HepG2 (cell line): Measurements from ENCODE around the gene NDUFB10. TPM values are rescaled to one million over a fixed set of nuclear protein-coding genes. Genes with fewer than 3 reads are reported as not detected.

Source experiments
- ARHGAP35 ChIP-seq: sonication (generic); formaldehyde crosslinking; IDR thresholded peaks from 2 replicates; pipeline ENCODE4 v1.9.0; 2022; ENCODE audit warnings: mild to moderate bottlenecking, inconsistent platforms, moderate library complexity, missing genetic modification reagents, borderline replicate concordance
- BRD4 ChIP-seq: sonication (generic); formaldehyde crosslinking; IDR thresholded peaks from 2 replicates; pipeline ENCODE4 v1.4.0; 2020; ENCODE audit warnings: missing genetic modification reagents
- BRF2 ChIP-seq: sonication (generic); formaldehyde crosslinking; IDR thresholded peaks from 2 replicates; pipeline ENCODE4 v1.8.1; 2022; ENCODE audit warnings: mild to moderate bottlenecking, missing genetic modification reagents
- CSRNP1 ChIP-seq: sonication (generic); formaldehyde crosslinking; IDR thresholded peaks from 2 replicates; pipeline ENCODE4 v1.8.1; 2023; ENCODE audit warnings: mild to moderate bottlenecking, missing genetic modification reagents
- DR1 ChIP-seq: sonication (generic); formaldehyde crosslinking; IDR thresholded peaks from 2 replicates; pipeline ENCODE4 v1.8.0; 2021; ENCODE audit warnings: mild to moderate bottlenecking, missing genetic modification reagents, inconsistent platforms
- EP300 ChIP-seq, 3 experiments: sonication (generic) in 1 of 3; formaldehyde crosslinking in 1 of 3; IDR thresholded peaks; 2 replicates each; pipeline versions ENCODE4 v1.5.1 to v1.6.1; 2011 to 2020; ENCODE audit warnings: low read depth in 2 of 3, low read length in 2 of 3, borderline replicate concordance in 1 of 3, improper control_type of control experiment in 1 of 3, mild to moderate bottlenecking in 1 of 3, missing genetic modification reagents in 1 of 3, moderate library complexity in 1 of 3
- JUN ChIP-seq: sonication (generic); formaldehyde crosslinking; IDR thresholded peaks from 2 replicates; pipeline ENCODE4 v1.4.0; 2020; ENCODE audit warnings: mild to moderate bottlenecking, missing genetic modification reagents
- MLXIP ChIP-seq: sonication (generic); formaldehyde crosslinking; IDR thresholded peaks from 2 replicates; pipeline ENCODE4 v1.9.0; 2021; ENCODE audit warnings: missing genetic modification reagents, borderline replicate concordance
- NFYC ChIP-seq: IDR thresholded peaks from 2 replicates; pipeline ENCODE4 v1.6.1; 2016; ENCODE audit warnings: missing genetic modification reagents, missing compliant biosample characterization
- PHF21A ChIP-seq: sonication (generic); formaldehyde crosslinking; IDR thresholded peaks from 2 replicates; pipeline ENCODE4 v1.5.0; 2020; ENCODE audit warnings: mild to moderate bottlenecking, missing genetic modification reagents
- SIX4 ChIP-seq: sonication (generic); formaldehyde crosslinking; IDR thresholded peaks from 2 replicates; pipeline ENCODE4 v1.4.0; 2020; ENCODE audit warnings: missing genetic modification reagents
- ZC3H13 ChIP-seq: sonication (generic); formaldehyde crosslinking; IDR thresholded peaks from 2 replicates; pipeline ENCODE4 v1.8.1; 2023; ENCODE audit warnings: mild to moderate bottlenecking, missing genetic modification reagents, moderate library complexity
- ZMAT5 ChIP-seq: sonication (generic); formaldehyde crosslinking; IDR thresholded peaks from 2 replicates; pipeline ENCODE4 v1.5.0; 2020; ENCODE audit warnings: mild to moderate bottlenecking, low read depth, missing genetic modification reagents, borderline replicate concordance
- ZNF142 ChIP-seq: sonication (generic); formaldehyde crosslinking; IDR thresholded peaks from 2 replicates; pipeline ENCODE4 v1.4.0; 2020; ENCODE audit warnings: missing genetic modification reagents
- ZSCAN25 ChIP-seq: sonication (generic); formaldehyde crosslinking; IDR thresholded peaks from 2 replicates; pipeline ENCODE4 v1.8.0; 2022; ENCODE audit warnings: mild to moderate bottlenecking, missing genetic modification reagents
- polyA plus RNA-seq, 8 experiments: library from polyadenylated mRNA; depleted of rRNA in 3 of 8; stranded (reverse) in 7 of 8; unstranded in 1 of 8; fragments of >200 nt; fragmentation: Illumina TruSeq in 4 of 8; extraction: Trizol in 4 of 8; gene quantifications; 2 replicates each; pipeline versions ENCODE4 v1.2.1 to v1.2.3, GENCODE V29; 2011 to 2016; ENCODE audit warnings: low read depth in 4 of 8, missing spikeins in 1 of 8, mixed read lengths in 1 of 8; ENCODE audit not compliant: insufficient read depth in 1 of 8
- total RNA-seq, 5 experiments: library from RNA; depleted of rRNA; stranded (reverse); fragments of >200 nt; fragmentation: Illumina TruSeq; extraction: Trizol; gene quantifications; 2 replicates each; pipeline ENCODE4 v1.2.3, GENCODE V29; 2016; ENCODE audit warnings: low read depth in 1 of 5

Gene NDUFB10
- total and polyA plus RNA-seq, 2 of the 13 experiments (the other 11 are each of a cell fraction or from before 2014, with no cell fraction given): 68.6 to 157 TPM

- peak; percentile 73; the same call in 1 of the 2 replicates for TF ChIP-seq ZNF142 (CRISPR knock-in tag)
- TF ChIP-seq EP300 (IDR thresholded peaks at IDR 0.05; ENCODE audit: low read depth in 2 of 2, low read length in 2 of 2): no peak
- 0 out of 2 replicates have a peak, but pooled peaks have one; percentile 22 for TF ChIP-seq EP300 (CRISPR knock-in tag; IDR thresholded peaks at IDR 0.05; ENCODE audit: borderline replicate concordance)
- peak; percentile 71; the same call in 1 of the 2 replicates for TF ChIP-seq ZC3H13 (CRISPR knock-in tag)
- TF ChIP-seq BRF2 (CRISPR knock-in tag): no peak
- no peak for TF ChIP-seq ARHGAP35 (CRISPR knock-in tag)
- TF ChIP-seq ZSCAN25 (CRISPR knock-in tag): peak; percentile 87
- TF ChIP-seq MLXIP (CRISPR knock-in tag): no peak
- peak; percentile 47; the same call in 1 of the 2 replicates for TF ChIP-seq CSRNP1 (CRISPR knock-in tag)
- no peak for TF ChIP-seq DR1
- peak; percentile 58 for TF ChIP-seq PHF21A (CRISPR knock-in tag)
- no peak for TF ChIP-seq JUN (CRISPR knock-in tag)
- TF ChIP-seq SIX4 (CRISPR knock-in tag): no peak
- peak; percentile 76; the same call in 1 of the 2 replicates for TF ChIP-seq BRD4 (CRISPR knock-in tag)
- TF ChIP-seq NFYC (CRISPR knock-in tag): peak; percentile 51; the same call in 1 of the 2 replicates
- TF ChIP-seq ZMAT5: no peak
Measured at GRCh38 chr16:1959269-1960039, at the start of gene NDUFB10 (continued).
